ENCODE results near the gene ANKRD55. TPM values are rescaled to one million over a fixed set of nuclear protein-coding genes. Genes with fewer than 3 reads are reported as not detected.
A peak's percentile ranks its signal among the peaks of the same experiment; 100 is the strongest.

ANKRD55 gene
- total RNA-seq, 1 donor from 2014 or later = not detected

- H3K36me3 ChIP-seq = no peaks in the 10 kb centered on the region
- H3K79me2 ChIP-seq (ENCODE audit: low read depth) = no peaks in the 10 kb centered on the region
- H2AFZ ChIP-seq (replicated peaks) = no peak overlapping the region
- no peak overlapping the region for H3K4me2 ChIP-seq
- Mint-ChIP-seq H3K27ac (no peak overlapping the region), H3K36me3 (no peaks in the 10 kb centered on the region), H3K27me3 (ENCODE audit: insufficient read depth, low read depth) (no peaks in the 10 kb centered on the region), H3K9me3 (peaks cover 9% of the 10 kb centered on the region), H3K4me1 (no peaks in the 10 kb centered on the region), H3K4me3 (no peak overlapping the region)
- H3K9ac ChIP-seq = no peak overlapping the region
- TF ChIP-seq EZH2 (IDR thresholded peaks at IDR 0.05) (no peak), CTCF (IDR thresholded peaks at IDR 0.05) (no peak), EZH2phosphoT487 (IDR thresholded peaks at IDR 0.05) (no peak)
- H3K27ac ChIP-seq = no peak overlapping the region
- DNase-seq (ENCODE audit: low spot score) = no peak
- no peaks in the 10 kb centered on the region for H3K9me3 ChIP-seq (ENCODE audit: low read depth)
- H3F3A ChIP-seq (ENCODE audit: low read depth) = no peaks in the 10 kb centered on the region
- no peaks in the 10 kb centered on the region for H4K20me1 ChIP-seq (ENCODE audit: low read depth)
- H3K27me3 ChIP-seq = no peaks in the 10 kb centered on the region
- no peaks in the 10 kb centered on the region for H3K4me1 ChIP-seq
- H3K4me3 ChIP-seq = no peak overlapping the region
These were observed 180.4 kb downstream of the ANKRD55 start for GRCh38 chr5:56052735-56053134.

- Histone ChIP-seq H3K79me2 (ENCODE audit: low read depth) (no peaks in the 10 kb centered on the region), H3K9me3 (ENCODE audit: low read depth) (no peaks in the 10 kb centered on the region), H2AFZ (replicated peaks) (peak overlapping the region; percentile 0), H3K27ac (no peak overlapping the region), H3K4me2 (no peak overlapping the region), H3K4me1 (no peaks in the 10 kb centered on the region), H3F3A (ENCODE audit: low read depth) (no peaks in the 10 kb centered on the region), H3K4me3 (no peak overlapping the region), H4K20me1 (ENCODE audit: low read depth) (no peaks in the 10 kb centered on the region), H3K36me3 (no peaks in the 10 kb centered on the region), H3K9ac (no peak overlapping the region), H3K27me3 (no peaks in the 10 kb centered on the region)
- no peak for DNase-seq (ENCODE audit: low spot score)
- Mint-ChIP-seq H3K9me3 (peaks cover 10% of the 10 kb centered on the region), H3K4me3 (no peak overlapping the region), H3K27me3 (ENCODE audit: insufficient read depth, low read depth) (no peaks in the 10 kb centered on the region), H3K36me3 (no peaks in the 10 kb centered on the region), H3K4me1 (no peaks in the 10 kb centered on the region), H3K27ac (no peak overlapping the region)
- TF ChIP-seq CTCF (IDR thresholded peaks at IDR 0.05) (no peak), EZH2phosphoT487 (IDR thresholded peaks at IDR 0.05) (no peak), EZH2 (IDR thresholded peaks at IDR 0.05) (no peak)
These were observed 182.4 kb downstream of the ANKRD55 start for GRCh38 chr5:56050551-56051255.

Small RNAs within 50 kb of the gene (small RNA-seq; reads per million reads assigned to genes)
- gene RNA5SP184 = not detected
- not detected for gene RNA5SP185
- not detected for gene RNU6-299P

Other genes with a start within 250 kb of the ANKRD55 start
- gene IL6ST, start 238.4 kb downstream of the ANKRD55 start, total RNA-seq (ENCODE audit: low replicate concordance) = 27.6 and 54.6 TPM in 2 replicates

Data from neural progenitor cell (in vitro differentiated cells).